Neural crest cell (in vitro differentiated cells): ENCODE data around the gene CNNM1. TPM values are rescaled to one million over a fixed set of nuclear protein-coding genes. Genes with fewer than 3 reads are reported as not detected.

Experiments
- DNase-seq: peaks from one replicate; pipeline ENCODE4 v3.0.0; 2021; ENCODE audit warnings: low read depth, mixed read lengths, low spot score
- H3K27ac Mint-ChIP-seq: one replicate; pipeline ENCODE4 v1.8.0; 2021; ENCODE audit warnings: mild to moderate bottlenecking, mixed read lengths; ENCODE audit not compliant: unreplicated experiment
- H3K27me3 Mint-ChIP-seq: 2 replicates; pipeline ENCODE4 v1.8.0; 2021; ENCODE audit warnings: low read depth, mild to moderate bottlenecking, mixed read lengths
- H3K36me3 Mint-ChIP-seq: 2 replicates; pipeline ENCODE4 v1.8.0; 2021; ENCODE audit warnings: low read depth, mild to moderate bottlenecking, mixed read lengths
- H3K4me1 Mint-ChIP-seq: 2 replicates; pipeline ENCODE4 v1.8.0; 2021; ENCODE audit warnings: mixed read lengths
- H3K4me3 Mint-ChIP-seq: one replicate; pipeline ENCODE4 v1.8.0; 2021; ENCODE audit warnings: mild to moderate bottlenecking, mixed read lengths
- H3K9me3 Mint-ChIP-seq: 2 replicates; pipeline ENCODE4 v1.8.0; 2021; ENCODE audit warnings: mixed read lengths
- CTCF ChIP-seq: fragments of 200-600 bp; sonication (generic); conservative IDR thresholded peaks from 2 replicates; pipeline ENCODE4 v1.5.0; 2021; ENCODE audit warnings: antibody characterized with exemption, mild to moderate bottlenecking
- total RNA-seq: library from RNA; stranded (reverse); gene quantifications from 2 replicates; pipeline ENCODE4 v1.2.1, GENCODE V29; 2021

The CNNM1 gene
- total RNA-seq, 1 donor from 2014 or later: 2.0 TPM

GRCh38 chr10:99396471-99396870 is 67.3 kb downstream of the CNNM1 start:
- no peak for TF ChIP-seq CTCF
- DNase-seq: no peak
- Mint-ChIP-seq H3K4me1 (peaks cover 4% of the 10 kb centered on the region), H3K36me3 (peaks cover 3% of the 10 kb centered on the region), H3K4me3 (no peak overlapping the region), H3K27me3 (peaks cover 2% of the 10 kb centered on the region), H3K9me3 (no peaks in the 10 kb centered on the region), H3K27ac (no peak overlapping the region)

GRCh38 chr10:99399664-99400063 is 70.5 kb downstream of the CNNM1 start:
- TF ChIP-seq CTCF: no peak
- no peak for DNase-seq
- Mint-ChIP-seq H3K27ac (no peak overlapping the region), H3K4me1 (no peaks in the 10 kb centered on the region), H3K4me3 (no peak overlapping the region), H3K27me3 (no peaks in the 10 kb centered on the region), H3K9me3 (no peaks in the 10 kb centered on the region), H3K36me3 (peaks cover 8% of the 10 kb centered on the region)

GRCh38 chr10:99403674-99404073 is 74.5 kb downstream of the CNNM1 start:
- peak overlapping the region; percentile 37 for H3K27ac Mint-ChIP-seq
- DNase-seq: no peak
- no peaks in the 10 kb centered on the region for H3K9me3 Mint-ChIP-seq
- H3K36me3 Mint-ChIP-seq: peaks cover 15% of the 10 kb centered on the region
- no peaks in the 10 kb centered on the region for H3K4me1 Mint-ChIP-seq
- no peak for TF ChIP-seq CTCF
- no peak overlapping the region for H3K4me3 Mint-ChIP-seq
- no peaks in the 10 kb centered on the region for H3K27me3 Mint-ChIP-seq

GRCh38 chr10:99406149-99406548 is 77.0 kb downstream of the CNNM1 start:
- Mint-ChIP-seq H3K9me3 (no peaks in the 10 kb centered on the region), H3K4me3 (no peak overlapping the region), H3K27me3 (no peaks in the 10 kb centered on the region), H3K36me3 (peaks cover 15% of the 10 kb centered on the region), H3K4me1 (no peaks in the 10 kb centered on the region), H3K27ac (no peak overlapping the region)
- no peak for TF ChIP-seq CTCF
- no peak for DNase-seq

- H3K36me3 Mint-ChIP-seq: peaks cover 21% of the 10 kb centered on the region
- no peak overlapping the region for H3K4me3 Mint-ChIP-seq
- no peaks in the 10 kb centered on the region for H3K9me3 Mint-ChIP-seq
- no peak for DNase-seq
- no peaks in the 10 kb centered on the region for H3K4me1 Mint-ChIP-seq
- no peaks in the 10 kb centered on the region for H3K27me3 Mint-ChIP-seq
- no peak overlapping the region for H3K27ac Mint-ChIP-seq
- no peak for TF ChIP-seq CTCF
These were observed 81.0 kb downstream of the CNNM1 start for GRCh38 chr10:99410146-99410545.

- Mint-ChIP-seq H3K9me3 (no peaks in the 10 kb centered on the region), H3K27ac (peak overlapping the region; percentile 14), H3K4me3 (no peak overlapping the region), H3K36me3 (peaks cover 16% of the 10 kb centered on the region), H3K27me3 (no peaks in the 10 kb centered on the region), H3K4me1 (no peaks in the 10 kb centered on the region)
- no peak for TF ChIP-seq CTCF
- no peak for DNase-seq
These were observed 81.7 kb downstream of the CNNM1 start for GRCh38 chr10:99410876-99411275.
